GM06990 (cell line): Measurements from ENCODE around the gene APCDD1L.

Experiments used
- DNase-seq: peaks from one replicate; pipeline ENCODE4 v3.0.0-alpha.2; 2011; ENCODE audit not compliant: insufficient read length; ENCODE audit errors: extremely low read depth
- H3K27me3 ChIP-seq: replicated peaks from 2 replicates; pipeline ENCODE4 v1.6.0; 2011; ENCODE audit warnings: low read length; ENCODE audit not compliant: control insufficient read depth, insufficient read depth
- H3K36me3 ChIP-seq: 2 replicates; pipeline ENCODE4 v1.5.1; 2011; ENCODE audit warnings: low read length; ENCODE audit not compliant: control insufficient read depth, insufficient read depth
- H3K4me3 ChIP-seq: replicated peaks from 2 replicates; pipeline ENCODE4 v1.5.1; 2011; ENCODE audit warnings: low read depth, mild to moderate bottlenecking, control low read depth, low read length
- TF ChIP-seq, protein P1 (sequence below): IDR thresholded peaks from 2 replicates; pipeline ENCODE4 v1.5.1; 2011; ENCODE audit warnings: low read length, control low read depth, mild to moderate bottlenecking, inconsistent platforms; ENCODE audit not compliant: insufficient read depth, poor library complexity, severe bottlenecking

APCDD1L gene

DNA sequence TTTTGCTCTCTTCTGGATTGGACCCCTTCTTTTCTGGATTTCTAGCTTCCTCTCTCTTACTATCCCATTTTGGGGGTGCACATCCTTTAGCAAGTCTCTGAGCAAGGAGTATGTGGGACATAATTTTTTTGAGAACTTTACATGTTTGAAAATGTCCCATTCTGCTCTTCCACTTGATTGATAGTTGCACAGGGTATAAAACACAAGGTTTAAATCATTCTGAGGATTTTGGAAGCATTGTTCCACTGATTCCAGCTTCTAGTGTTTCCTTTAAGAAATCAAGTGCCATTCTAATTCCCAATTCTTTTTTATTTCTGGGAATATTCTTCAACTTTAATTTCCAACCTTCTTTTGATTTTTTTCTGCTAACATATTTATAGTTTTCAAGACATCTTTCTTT lies 60.7 kb downstream of the APCDD1L start:
- TF ChIP-seq, protein P1, sequence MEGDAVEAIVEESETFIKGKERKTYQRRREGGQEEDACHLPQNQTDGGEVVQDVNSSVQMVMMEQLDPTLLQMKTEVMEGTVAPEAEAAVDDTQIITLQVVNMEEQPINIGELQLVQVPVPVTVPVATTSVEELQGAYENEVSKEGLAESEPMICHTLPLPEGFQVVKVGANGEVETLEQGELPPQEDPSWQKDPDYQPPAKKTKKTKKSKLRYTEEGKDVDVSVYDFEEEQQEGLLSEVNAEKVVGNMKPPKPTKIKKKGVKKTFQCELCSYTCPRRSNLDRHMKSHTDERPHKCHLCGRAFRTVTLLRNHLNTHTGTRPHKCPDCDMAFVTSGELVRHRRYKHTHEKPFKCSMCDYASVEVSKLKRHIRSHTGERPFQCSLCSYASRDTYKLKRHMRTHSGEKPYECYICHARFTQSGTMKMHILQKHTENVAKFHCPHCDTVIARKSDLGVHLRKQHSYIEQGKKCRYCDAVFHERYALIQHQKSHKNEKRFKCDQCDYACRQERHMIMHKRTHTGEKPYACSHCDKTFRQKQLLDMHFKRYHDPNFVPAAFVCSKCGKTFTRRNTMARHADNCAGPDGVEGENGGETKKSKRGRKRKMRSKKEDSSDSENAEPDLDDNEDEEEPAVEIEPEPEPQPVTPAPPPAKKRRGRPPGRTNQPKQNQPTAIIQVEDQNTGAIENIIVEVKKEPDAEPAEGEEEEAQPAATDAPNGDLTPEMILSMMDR: no peak
- no peaks in the 10 kb centered on the region for H3K27me3 ChIP-seq
- DNase-seq: no peak
- H3K4me3 ChIP-seq: no peak overlapping the region
- H3K36me3 ChIP-seq: no peaks in the 10 kb centered on the region

DNA sequence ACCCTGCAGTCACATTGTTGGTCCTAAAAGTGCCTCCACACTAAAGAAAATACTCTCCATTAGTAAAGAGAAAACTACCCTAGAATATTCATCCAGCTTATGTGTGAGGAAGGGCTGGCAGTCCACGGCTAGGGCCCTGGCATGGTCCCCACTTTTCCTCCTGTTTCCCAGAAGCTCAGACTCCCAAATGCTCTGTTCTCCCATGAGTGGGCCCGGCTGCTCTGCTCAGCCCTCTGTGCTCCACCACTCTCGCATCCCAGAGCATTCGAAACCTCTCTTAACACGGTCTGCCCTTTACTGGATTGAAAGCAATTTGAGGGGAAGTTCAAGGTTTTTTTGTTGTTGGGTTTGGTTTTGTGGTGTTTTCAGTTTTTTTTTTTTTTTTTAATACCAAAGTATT lies 61.8 kb downstream of the APCDD1L start:
- H3K27me3 ChIP-seq: no peaks in the 10 kb centered on the region
- H3K36me3 ChIP-seq: no peaks in the 10 kb centered on the region; the same call in 1 of the 2 replicates
- H3K4me3 ChIP-seq: no peak overlapping the region
- no peak for DNase-seq
- TF ChIP-seq, protein P1: no peak

DNA sequence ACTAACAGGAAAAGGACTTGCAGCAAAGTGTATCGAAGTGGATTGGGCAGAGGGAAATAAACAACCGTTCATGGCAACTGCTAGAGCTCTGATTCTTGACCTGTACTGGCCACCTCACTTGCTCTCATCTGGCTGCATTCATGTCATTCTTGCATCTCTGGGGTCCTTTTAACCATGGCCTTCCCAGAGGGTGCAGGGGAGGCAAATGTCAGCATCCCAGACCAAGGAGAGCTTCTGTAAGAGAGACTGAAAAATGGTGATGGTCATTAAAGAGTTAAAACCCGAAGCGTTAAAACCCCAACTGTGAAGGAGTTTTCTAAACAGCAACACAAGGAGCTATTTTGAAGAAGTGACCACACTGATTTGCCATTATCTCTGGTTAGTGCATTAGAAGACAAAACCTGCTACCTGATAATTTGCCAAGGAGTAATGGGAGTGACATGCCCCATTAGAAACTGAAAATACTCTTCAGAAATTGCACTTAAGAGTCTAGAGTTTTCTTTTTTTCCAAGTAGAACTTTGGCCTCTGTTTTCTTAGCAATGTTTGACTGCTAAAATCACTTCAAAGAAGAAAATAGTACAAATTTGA lies 62.4 kb downstream of the APCDD1L start:
- Histone ChIP-seq H3K27me3 (no peaks in the 10 kb centered on the region), H3K4me3 (no peak overlapping the region), H3K36me3 (no peaks in the 10 kb centered on the region; the same call in none of the 2 replicates)
- TF ChIP-seq, protein P1: no peak
- no peak for DNase-seq

DNA sequence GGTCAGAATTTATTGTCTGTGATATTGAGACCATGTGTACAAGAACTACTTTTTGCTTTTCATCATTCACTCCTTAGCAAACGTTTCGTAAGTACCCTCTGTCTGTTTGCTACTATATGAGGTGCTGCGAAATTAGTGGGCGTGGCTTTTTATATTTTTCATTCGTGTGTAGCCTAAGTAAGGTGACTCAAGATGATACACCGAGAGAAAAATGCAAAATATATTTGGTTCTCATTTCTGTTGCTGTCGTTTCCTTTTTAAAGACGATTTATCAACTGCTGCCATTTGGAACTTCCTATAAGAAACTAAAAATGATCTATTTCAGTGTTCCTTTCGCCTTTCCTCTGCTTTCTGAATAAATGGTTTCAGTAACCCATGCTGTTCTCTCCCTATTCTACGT lies 64.9 kb downstream of the APCDD1L start:
- H3K27me3 ChIP-seq: no peaks in the 10 kb centered on the region
- TF ChIP-seq, protein P1: no peak
- H3K4me3 ChIP-seq: peak overlapping the region; percentile 19; the same call in 1 of the 2 replicates
- peak; percentile 41 for DNase-seq
- H3K36me3 ChIP-seq: peaks cover 4% of the 10 kb centered on the region

DNA sequence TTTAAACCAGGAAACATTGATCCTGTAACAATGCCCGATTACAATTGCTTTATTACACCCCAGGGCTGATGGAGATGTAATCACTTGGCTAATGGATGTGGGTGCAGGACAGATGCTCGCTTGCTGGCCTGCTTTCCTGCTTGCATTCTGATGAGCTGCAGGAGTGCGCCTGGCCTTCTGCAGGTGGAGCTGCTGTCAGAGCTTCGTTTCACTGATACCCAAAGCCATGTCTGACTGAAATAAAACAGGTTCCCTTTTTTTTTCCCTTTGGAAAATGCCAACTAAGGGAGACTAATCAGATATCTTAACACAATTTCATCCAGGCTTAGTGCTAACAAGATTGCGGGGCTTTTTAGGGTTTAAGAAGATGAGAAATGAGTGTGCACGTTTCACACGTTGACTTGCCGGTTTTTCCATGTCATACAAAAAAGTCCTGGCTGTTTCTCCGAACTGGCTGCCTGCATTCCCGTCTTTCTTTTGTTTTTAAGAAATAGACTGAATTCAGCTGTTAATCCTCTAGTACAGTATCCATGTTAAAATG lies 65.4 kb downstream of the APCDD1L start:
- TF ChIP-seq, protein P1: peak; percentile 15
- no peak for DNase-seq
- peak overlapping the region; percentile 19 for H3K4me3 ChIP-seq
- H3K36me3 ChIP-seq: peaks cover 4% of the 10 kb centered on the region
- no peaks in the 10 kb centered on the region for H3K27me3 ChIP-seq
